ENCODE data around the gene ECT2. TPM values are rescaled to one million over a fixed set of nuclear protein-coding genes. Genes with fewer than 3 reads are reported as not detected.

ECT2 gene
- polyA plus RNA-seq, 1 donor (not counting 4 experiments of a cell fraction or from before 2014, with no cell fraction given): 34.2 TPM

DNA sequence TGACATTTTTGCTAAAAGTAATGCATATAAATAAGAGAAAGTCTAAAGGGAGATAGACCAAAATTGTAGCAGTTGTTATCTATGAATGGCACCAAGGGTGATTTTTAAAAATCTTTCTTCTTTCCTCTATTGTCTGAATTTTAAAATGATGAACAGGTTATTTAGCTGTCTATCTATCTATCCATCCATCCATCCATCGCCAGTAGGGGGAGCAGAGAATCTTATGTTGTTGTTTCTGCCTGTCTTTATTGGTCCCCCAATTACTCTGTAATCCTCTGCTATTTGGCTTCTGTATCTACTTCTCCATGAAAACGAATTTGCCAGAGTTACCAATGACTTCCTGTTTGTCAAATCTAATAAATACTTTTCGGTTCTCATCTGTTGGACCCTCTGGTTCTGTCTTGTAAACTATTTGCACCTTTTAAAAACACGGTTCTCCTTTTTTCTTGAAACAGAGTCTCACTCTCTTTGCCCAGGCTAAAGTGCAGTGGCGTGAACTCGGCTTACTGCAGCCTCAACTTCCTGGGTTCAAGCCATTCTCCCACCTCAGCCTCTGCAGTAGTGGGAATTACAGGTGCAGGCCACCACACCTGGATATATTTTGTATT lies 86.0 kb downstream of the ECT2 start:
- H3K9me3 ChIP-seq (ENCODE audit: control insufficient read depth, low read depth, low read length): no peaks in the 10 kb centered on the region
- TF ChIP-seq, protein P1, sequence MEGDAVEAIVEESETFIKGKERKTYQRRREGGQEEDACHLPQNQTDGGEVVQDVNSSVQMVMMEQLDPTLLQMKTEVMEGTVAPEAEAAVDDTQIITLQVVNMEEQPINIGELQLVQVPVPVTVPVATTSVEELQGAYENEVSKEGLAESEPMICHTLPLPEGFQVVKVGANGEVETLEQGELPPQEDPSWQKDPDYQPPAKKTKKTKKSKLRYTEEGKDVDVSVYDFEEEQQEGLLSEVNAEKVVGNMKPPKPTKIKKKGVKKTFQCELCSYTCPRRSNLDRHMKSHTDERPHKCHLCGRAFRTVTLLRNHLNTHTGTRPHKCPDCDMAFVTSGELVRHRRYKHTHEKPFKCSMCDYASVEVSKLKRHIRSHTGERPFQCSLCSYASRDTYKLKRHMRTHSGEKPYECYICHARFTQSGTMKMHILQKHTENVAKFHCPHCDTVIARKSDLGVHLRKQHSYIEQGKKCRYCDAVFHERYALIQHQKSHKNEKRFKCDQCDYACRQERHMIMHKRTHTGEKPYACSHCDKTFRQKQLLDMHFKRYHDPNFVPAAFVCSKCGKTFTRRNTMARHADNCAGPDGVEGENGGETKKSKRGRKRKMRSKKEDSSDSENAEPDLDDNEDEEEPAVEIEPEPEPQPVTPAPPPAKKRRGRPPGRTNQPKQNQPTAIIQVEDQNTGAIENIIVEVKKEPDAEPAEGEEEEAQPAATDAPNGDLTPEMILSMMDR (optimal IDR thresholded peaks at IDR 0.05 in 1 of 3, IDR thresholded peaks at IDR 0.05 in 1 of 3, conservative IDR thresholded peaks at IDR 0.05 in 1 of 3; ENCODE audit: extremely low read depth in 1 of 3, insufficient read depth in 2 of 3, low read length in 3 of 3): peak; percentile 37 to 67 (median 52)
- no peak for TF ChIP-seq EZH2 (IDR thresholded peaks at IDR 0.05; ENCODE audit: low read length)
- H3K4me1 ChIP-seq (ENCODE audit: control insufficient read depth, extremely low read depth, insufficient read depth, low read length): no peaks in the 10 kb centered on the region
- FAIRE-seq (peak; percentile 20), DNase-seq (ENCODE audit: low read depth, low spot score) (no peak)
- H3K4me2 ChIP-seq (ENCODE audit: control insufficient read depth, extremely low read depth, insufficient read depth, low read depth, low read length): no peak overlapping the region
- no peaks in the 10 kb centered on the region for H3K27me3 ChIP-seq (ENCODE audit: control insufficient read depth, extremely low read depth, insufficient read depth, low read length)
- H4K20me1 ChIP-seq (ENCODE audit: control insufficient read depth, extremely low read depth, insufficient read depth, low read length): no peaks in the 10 kb centered on the region
- no peaks in the 10 kb centered on the region for H3K36me3 ChIP-seq (ENCODE audit: control insufficient read depth in 2 of 2, extremely low read depth in 1 of 2, insufficient read depth in 2 of 2, low read length in 2 of 2)
- dilution Hi-C loops (cut with MboI; ENCODE audit: extremely low pct_ligation_motif_present, low sequenced_read_pairs): no loop called here
- H3K4me3 ChIP-seq (ENCODE audit: control insufficient read depth in 2 of 3, extremely low read depth in 1 of 3, insufficient read depth in 2 of 3, low read depth in 1 of 3, low read length in 3 of 3): no peak overlapping the region
- no peaks in the 10 kb centered on the region for H3K79me2 ChIP-seq (ENCODE audit: control insufficient read depth, insufficient read depth, low read length)
- no peak overlapping the region for H3K27ac ChIP-seq (ENCODE audit: control insufficient read depth, insufficient read depth, low read length)
- no peaks in the 10 kb centered on the region for H3K9me1 ChIP-seq (ENCODE audit: control insufficient read depth, extremely low read depth, insufficient read depth, low read length)
- H3K9ac ChIP-seq (ENCODE audit: control insufficient read depth, extremely low read depth, insufficient read depth, low read length): no peak overlapping the region
- H2AFZ ChIP-seq (ENCODE audit: control insufficient read depth, low read length): no peak overlapping the region

DNA sequence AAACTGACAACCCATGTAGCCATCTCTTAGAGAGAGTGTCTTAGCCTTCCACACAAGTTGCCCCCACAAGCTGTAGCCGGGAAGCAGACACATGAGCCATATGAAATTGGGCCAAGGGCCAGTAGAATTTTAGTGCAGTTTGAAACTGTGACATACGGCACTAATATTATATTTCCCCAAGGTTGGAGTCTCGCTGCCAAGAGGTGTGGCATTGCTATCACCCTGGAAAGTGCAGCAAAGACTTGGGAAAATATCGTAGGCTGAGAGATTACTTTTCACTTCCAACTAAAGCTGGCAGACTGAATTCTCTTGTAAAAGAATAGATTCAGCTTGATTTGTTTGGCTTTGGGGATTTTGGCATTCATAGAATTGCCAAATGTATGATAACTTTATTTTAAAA lies 89.2 kb downstream of the ECT2 start:
- Histone ChIP-seq H3K36me3 (ENCODE audit: control insufficient read depth in 2 of 2, extremely low read depth in 1 of 2, insufficient read depth in 2 of 2, low read length in 2 of 2) (no peaks in the 10 kb centered on the region), H3K9ac (ENCODE audit: control insufficient read depth, extremely low read depth, insufficient read depth, low read length) (no peak overlapping the region), H4K20me1 (ENCODE audit: control insufficient read depth, extremely low read depth, insufficient read depth, low read length) (no peaks in the 10 kb centered on the region), H3K9me3 (ENCODE audit: control insufficient read depth, low read depth, low read length) (no peaks in the 10 kb centered on the region), H3K4me3 (ENCODE audit: control insufficient read depth in 2 of 3, extremely low read depth in 1 of 3, insufficient read depth in 2 of 3, low read depth in 1 of 3, low read length in 3 of 3) (no peak overlapping the region), H3K79me2 (ENCODE audit: control insufficient read depth, insufficient read depth, low read length) (no peaks in the 10 kb centered on the region), H3K9me1 (ENCODE audit: control insufficient read depth, extremely low read depth, insufficient read depth, low read length) (no peaks in the 10 kb centered on the region), H3K27me3 (ENCODE audit: control insufficient read depth, extremely low read depth, insufficient read depth, low read length) (no peaks in the 10 kb centered on the region), H3K27ac (ENCODE audit: control insufficient read depth, insufficient read depth, low read length) (no peak overlapping the region), H3K4me2 (ENCODE audit: control insufficient read depth, extremely low read depth, insufficient read depth, low read depth, low read length) (no peak overlapping the region), H2AFZ (ENCODE audit: control insufficient read depth, low read length) (no peak overlapping the region), H3K4me1 (ENCODE audit: control insufficient read depth, extremely low read depth, insufficient read depth, low read length) (no peaks in the 10 kb centered on the region)
- dilution Hi-C loops (cut with MboI; ENCODE audit: extremely low pct_ligation_motif_present, low sequenced_read_pairs): no loop called here
- DNase-seq (ENCODE audit: low read depth, low spot score): no peak
- FAIRE-seq: no peak
- TF ChIP-seq, protein P1 (optimal IDR thresholded peaks at IDR 0.05 in 1 of 3, IDR thresholded peaks at IDR 0.05 in 1 of 3, conservative IDR thresholded peaks at IDR 0.05 in 1 of 3; ENCODE audit: extremely low read depth in 1 of 3, insufficient read depth in 2 of 3, low read length in 3 of 3): no peak

All from keratinocyte (primary cell).